Esophagus squamous epithelium (tissue), 5 donors: Measurements from ENCODE around the gene USP20. TPM values are rescaled to one million over a fixed set of nuclear protein-coding genes. Genes with fewer than 3 reads are reported as not detected.

ENCODE experiments used
- DNase-seq: peaks from one replicate; lab custom pipeline; 2025; lab: John Stamatoyannopoulos, UW
- H3K27ac ChIP-seq, 4 donors: fragments of 200-600 bp; sonication (generic); one replicate each; pipeline ENCODE4 v1.5.1; 2016 to 2019; ENCODE audit warnings: mild to moderate bottlenecking in 1 of 4
- H3K27me3 ChIP-seq, 4 donors: fragments of 200-600 bp; sonication (generic); 1 replicate in 3 of 4; 2 replicates in 1 of 4; pipeline versions ENCODE4 v1.5.1 to v1.6.0; 2017 to 2021; ENCODE audit warnings: antibody characterized with exemption in 1 of 4
- H3K36me3 ChIP-seq, 3 donors: fragments of 200-600 bp; sonication (generic); one replicate each; pipeline ENCODE4 v1.5.1; 2016 to 2019
- H3K4me1 ChIP-seq, 3 donors: fragments of 200-600 bp; sonication (generic); one replicate each; pipeline ENCODE4 v1.5.1; 2017 to 2019
- H3K4me3 ChIP-seq, 4 donors: fragments of 200-600 bp; sonication (generic); 1 replicate in 3 of 4; 2 replicates in 1 of 4; pipeline ENCODE4 v1.5.1; 2016 to 2019; ENCODE audit warnings: mild to moderate bottlenecking in 2 of 4, moderate library complexity in 1 of 4
- H3K9me3 ChIP-seq, 3 donors: fragments of 200-600 bp; sonication (generic); one replicate each; pipeline ENCODE4 v1.5.1; 2016 to 2019
- CTCF ChIP-seq, 6 experiments: fragments of 450-650 bp in 4 of 6; fragments of 200-600 bp in 2 of 6; sonication (generic) in 2 of 6; IDR thresholded peaks; one replicate each; pipeline ENCODE4 v1.5.1; 2016 to 2019; ENCODE audit warnings: antibody characterized with exemption in 6 of 6, mild to moderate bottlenecking in 4 of 6, moderate library complexity in 4 of 6
- POLR2A ChIP-seq, 4 donors: fragments of 450-650 bp; IDR thresholded peaks; one replicate each; pipeline ENCODE4 v1.6.1; 2017; ENCODE audit warnings: antibody characterized with exemption in 4 of 4, mild to moderate bottlenecking in 4 of 4, moderate library complexity in 3 of 4
- WGBS, 2 donors: methylation state at CpG; one replicate each; pipeline ENCODE4 v1.1.5; 2018; 5-methylcytosine and 5-hydroxymethylcytosine counted together
- intact Hi-C: fragments of 100-400 bp; cut with DNase I; formaldehyde crosslinking; loops from one replicate; pipeline ENCODE4 v1.15.0; 2022
- total RNA-seq, 4 donors: library from RNA; depleted of rRNA; stranded (reverse); fragments of >200 nt; gene quantifications; one replicate each; pipeline ENCODE4 v1.1.0, GENCODE V29; 2016
- donor health status: DM: yes; HTN: yes; CAD: no.

The USP20 gene
- total RNA-seq, 4 donors from 2014 or later, result 12.3 to 19.7 (median 13.6) TPM

GRCh38 chr9:129881547-129882324 lies 46.5 kb downstream of the USP20 start:
- H3K36me3 ChIP-seq, result peaks cover 0 to 25% (median 20%) of the 10 kb centered on the region in 3 donors
- intact Hi-C loops, result loop anchor here (10.0 kb wide), 1 partner anchor 353 kb away; no protein-coding TSS in a partner anchor
- DNase-seq, result no peak

GRCh38 chr9:129884220-129885017 lies 49.2 kb downstream of the USP20 start:
- peak overlapping the region; percentile 23 to 65 (median 50) for H3K4me3 ChIP-seq

More at GRCh38 chr9:129881547-129882324, 46.5 kb downstream of the USP20 start:
- Histone ChIP-seq H3K27me3 (no peaks in the 10 kb centered on the region), H3K4me3 (no peak overlapping the region), H3K27ac (peak overlapping the region in 3 of 4 donors; percentile 12 to 51 (median 44)), H3K9me3 (no peaks in the 10 kb centered on the region), H3K4me1 (peaks cover 27 to 48% (median 28%) of the 10 kb centered on the region in 3 donors)
- TF ChIP-seq CTCF (IDR thresholded peaks at IDR 0.05) (no peak), POLR2A (IDR thresholded peaks at IDR 0.05) (no peak)
- WGBS, 2 donors, result 81% methylated on average over 9 of the region's 19 CpGs; no CpG with 5 or more reads in 1 of the 2 donors

GRCh38 chr9:129885018-129885669 lies 49.9 kb downstream of the USP20 start:
- no peak for DNase-seq
- WGBS, 2 donors, result 9 to 40% methylated on average over 4 to 15 of the region's 27 CpGs

More at GRCh38 chr9:129884220-129885017, 49.2 kb downstream of the USP20 start:
- H3K36me3 ChIP-seq, result peaks cover 11 to 25% (median 16%) of the 10 kb centered on the region in 3 donors
- no peaks in the 10 kb centered on the region for H3K27me3 ChIP-seq
- intact Hi-C loops, result loop anchor here (5.0 to 10.0 kb wide), 2 partner anchors 158 to 350 kb away; partner anchors contain the start of gene FNBP1
- H3K4me1 ChIP-seq, result peaks cover 33 to 72% (median 34%) of the 10 kb centered on the region in 3 donors
- no peaks in the 10 kb centered on the region for H3K9me3 ChIP-seq
- H3K27ac ChIP-seq, result peak overlapping the region; percentile 85 to 95 (median 95)
- no peak for TF ChIP-seq CTCF (IDR thresholded peaks at IDR 0.05)
- TF ChIP-seq POLR2A (IDR thresholded peaks at IDR 0.05), result peak in 2 of 4 donors; percentile 49 to 84
- peak; percentile 53 for DNase-seq
- 2% methylated on average over 15 to 23 of the region's 24 CpGs for WGBS, 2 donors

GRCh38 chr9:129885670-129886106 lies 50.4 kb downstream of the USP20 start:
- Histone ChIP-seq H3K4me1 (peaks cover 36 to 80% (median 43%) of the 10 kb centered on the region in 3 donors), H3K27ac (peak overlapping the region; percentile 85 to 95 (median 95)), H3K36me3 (peaks cover 10 to 21% (median 17%) of the 10 kb centered on the region in 3 donors), H3K27me3 (no peaks in the 10 kb centered on the region), H3K4me3 (peak overlapping the region; percentile 23 to 65 (median 50)), H3K9me3 (no peaks in the 10 kb centered on the region)
- DNase-seq, result peak; percentile 72
- TF ChIP-seq POLR2A (IDR thresholded peaks at IDR 0.05) (peak in 1 of 4 donors; percentile 55), CTCF (IDR thresholded peaks at IDR 0.05) (peak; percentile 87 to 100 (median 97))
- 0% methylated on average over 6 of the region's 27 CpGs; no CpG with 5 or more reads in 1 of the 2 donors for WGBS, 2 donors
- intact Hi-C loops, result loop anchor here (5.0 to 10.0 kb wide), 2 partner anchors 157 to 349 kb away; partner anchors contain the start of gene FNBP1

More at GRCh38 chr9:129885018-129885669, 49.9 kb downstream of the USP20 start:
- intact Hi-C loops, result loop anchor here (5.0 to 10.0 kb wide), 2 partner anchors 157 to 350 kb away; partner anchors contain the start of gene FNBP1
- peak overlapping the region; percentile 85 to 95 (median 95) for H3K27ac ChIP-seq
- peaks cover 16 to 22% (median 19%) of the 10 kb centered on the region in 3 donors for H3K36me3 ChIP-seq
- H3K27me3 ChIP-seq, result no peaks in the 10 kb centered on the region
- H3K4me3 ChIP-seq, result peak overlapping the region; percentile 23 to 65 (median 50)
- no peak for TF ChIP-seq POLR2A (IDR thresholded peaks at IDR 0.05)
- TF ChIP-seq CTCF (IDR thresholded peaks at IDR 0.05), result peak in 5 of 6 experiments; percentile 16 to 52 (median 41)
- no peaks in the 10 kb centered on the region for H3K9me3 ChIP-seq
- peaks cover 33 to 80% (median 40%) of the 10 kb centered on the region in 3 donors for H3K4me1 ChIP-seq
